GM12892 (cell line): ENCODE results near the gene KCTD19.

Experiments used
- DNase-seq: peaks from one replicate; pipeline ENCODE4 v3.0.0; 2011; ENCODE audit not compliant: insufficient read length
- FAIRE-seq: peaks from 2 replicates; lab custom pipeline; 2011; peaks lifted over from hg19 to GRCh38; lab: Jason Lieb, UNC
- POLR2A ChIP-seq: IDR thresholded peaks from 2 replicates; pipeline ENCODE4 v1.6.1; 2011; ENCODE audit warnings: low read depth, low read length, control low read depth
- POLR2AphosphoS5 ChIP-seq: IDR thresholded peaks from 2 replicates; pipeline ENCODE4 v1.6.1; 2011; ENCODE audit warnings: low read depth, low read length, control low read depth
- TAF1 ChIP-seq: IDR thresholded peaks from 2 replicates; pipeline ENCODE4 v1.6.1; 2011; ENCODE audit warnings: low read depth, mild to moderate bottlenecking, control low read depth, low read length, borderline replicate concordance

The KCTD19 gene

DNA sequence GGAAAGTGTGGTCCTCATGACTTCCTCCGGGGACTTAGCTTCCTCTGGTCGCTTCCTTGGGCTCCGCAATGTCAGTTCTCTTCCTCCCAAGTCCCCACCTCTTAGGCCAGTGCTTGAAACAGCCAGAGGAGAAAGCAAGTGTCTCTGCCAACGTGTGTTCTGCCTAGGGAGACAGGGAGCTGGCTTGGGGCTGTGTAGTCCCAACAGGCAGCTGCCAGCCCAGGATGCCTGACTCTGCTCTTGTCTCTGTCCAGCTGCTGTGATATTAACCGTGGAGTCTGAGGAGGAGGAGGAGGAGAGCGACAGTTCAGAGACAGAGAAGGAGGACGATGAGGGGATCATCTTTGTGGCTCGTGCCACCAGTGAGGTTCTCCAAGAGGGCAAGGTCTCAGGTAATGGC is 60.7 kb downstream of the KCTD19 start:
- TF ChIP-seq POLR2A (no peak), TAF1 (no peak), POLR2AphosphoS5 (no peak)
- DNase-seq (no peak), FAIRE-seq (no peak)

DNA sequence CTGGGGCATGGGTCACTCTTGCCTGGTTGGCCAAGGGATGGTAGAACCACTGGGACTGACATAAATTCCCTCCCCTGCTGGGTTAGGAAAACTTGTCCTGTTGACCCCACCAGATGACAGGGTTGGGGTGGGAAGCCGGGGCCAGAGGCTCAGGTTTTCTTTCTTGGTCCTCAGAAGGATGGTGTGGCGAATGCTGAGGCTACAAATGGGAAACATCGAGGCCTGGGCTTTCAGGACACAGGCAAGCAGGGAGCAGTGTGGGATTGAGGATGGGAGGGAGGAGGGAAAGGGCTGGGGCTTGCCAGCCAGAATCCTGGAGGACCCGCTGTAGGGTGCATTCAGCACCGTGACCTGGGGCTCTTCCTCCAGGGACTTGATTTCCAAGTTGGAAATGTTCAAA is 61.7 kb downstream of the KCTD19 start:
- TF ChIP-seq TAF1, result no peak
- TF ChIP-seq POLR2A, result no peak
- no peak for TF ChIP-seq POLR2AphosphoS5
- no peak for DNase-seq
- no peak for FAIRE-seq

GRCh38 chr16:67264277-67264676 is 62.3 kb downstream of the KCTD19 start:
- FAIRE-seq (no peak), DNase-seq (no peak)
- TF ChIP-seq POLR2A (no peak), POLR2AphosphoS5 (no peak), TAF1 (no peak)

DNA sequence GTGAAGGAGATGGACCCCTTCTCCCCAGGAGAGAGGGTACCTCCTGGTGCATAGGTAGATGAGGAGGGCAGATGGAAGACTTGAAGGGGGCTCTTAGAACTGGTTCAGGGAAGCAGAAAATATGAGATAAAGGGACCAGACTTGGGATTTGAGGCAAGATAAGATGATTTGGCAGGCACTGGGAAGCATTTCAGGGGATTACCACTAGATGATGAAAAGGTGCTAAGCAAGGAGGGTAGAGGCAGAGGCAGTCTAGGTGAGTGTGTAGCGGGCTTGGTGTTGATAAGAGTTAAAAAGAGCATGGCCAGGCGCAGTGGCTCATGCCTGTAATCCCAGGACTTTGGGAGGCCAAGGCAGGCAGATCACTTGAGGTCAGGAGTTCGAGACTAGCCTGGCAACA is 63.3 kb downstream of the KCTD19 start:
- FAIRE-seq (no peak), DNase-seq (no peak)
- TF ChIP-seq POLR2A (no peak), TAF1 (no peak)

DNA sequence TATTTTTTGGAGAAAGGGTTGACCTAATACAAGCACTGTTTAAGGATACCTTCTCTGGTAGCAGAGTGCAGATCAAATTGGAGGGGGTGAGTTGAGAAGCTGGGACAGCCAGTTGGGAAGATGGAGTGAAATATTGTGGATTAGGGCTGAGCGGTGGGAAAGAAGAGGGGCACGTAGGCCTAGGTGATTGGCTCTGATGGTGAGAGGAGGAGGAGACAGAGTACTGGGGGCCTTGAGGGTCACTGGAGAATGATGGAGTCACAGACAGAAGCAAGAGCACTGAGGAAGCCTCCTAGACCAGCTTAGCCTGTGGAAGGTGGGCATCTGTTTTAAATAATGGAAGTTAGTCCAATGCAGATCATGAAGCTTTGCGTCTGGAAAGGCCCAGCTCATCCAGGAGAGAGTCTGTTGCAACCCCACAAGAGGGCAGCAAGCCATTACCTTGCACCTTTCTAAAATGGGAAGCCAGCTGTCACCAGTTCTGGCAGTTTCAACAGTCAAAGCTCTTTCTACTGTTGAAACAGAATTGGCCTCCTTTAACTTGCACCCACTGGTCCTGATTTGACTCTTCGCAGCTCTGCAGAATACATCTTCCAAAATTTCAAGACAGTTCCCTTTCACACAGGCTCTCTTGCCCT is 66.0 kb downstream of the KCTD19 start:
- FAIRE-seq (peak; percentile 76), DNase-seq (no peak)
- TF ChIP-seq TAF1 (no peak), POLR2A (no peak), POLR2AphosphoS5 (no peak)

GRCh38 chr16:67259705-67260104 is 66.8 kb downstream of the KCTD19 start:
- FAIRE-seq (no peak), DNase-seq (no peak)
- TF ChIP-seq POLR2A (no peak), TAF1 (no peak), POLR2AphosphoS5 (no peak)

DNA sequence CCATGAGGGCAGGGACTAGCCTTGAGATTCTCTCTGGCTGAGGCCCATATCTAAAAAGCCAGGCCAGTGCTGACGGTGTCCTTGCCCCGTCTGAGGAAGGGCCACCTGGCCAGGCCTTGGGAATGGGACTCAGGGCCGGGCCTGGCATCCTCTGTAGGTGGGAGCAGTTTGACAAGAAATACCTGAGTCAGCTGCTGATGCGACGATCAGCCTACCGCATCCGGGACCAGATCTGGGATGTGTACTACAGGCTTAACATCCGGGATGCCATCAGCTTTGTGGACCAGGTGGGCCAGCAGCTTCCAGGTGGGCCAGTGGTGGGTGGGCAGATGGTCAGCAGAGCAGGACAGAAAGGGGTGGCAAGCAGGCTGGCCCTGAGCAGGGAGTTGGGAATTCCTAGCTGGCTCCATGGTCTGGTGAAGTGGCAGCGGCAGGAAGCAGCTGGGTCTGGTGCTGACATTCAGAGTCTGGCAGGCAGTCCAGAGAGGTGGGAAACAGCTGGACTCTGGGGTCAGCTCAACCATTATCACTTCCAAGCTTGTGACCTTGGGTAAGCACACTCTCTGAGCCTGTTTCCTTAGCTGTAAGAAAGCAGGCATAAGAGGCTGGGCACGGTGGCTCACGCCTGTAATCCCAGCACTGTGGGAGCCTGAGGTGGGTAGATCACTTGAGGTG is 68.2 kb downstream of the KCTD19 start:
- TF ChIP-seq POLR2A, result no peak
- TF ChIP-seq TAF1, result no peak
- no peak for TF ChIP-seq POLR2AphosphoS5
- no peak for DNase-seq
- FAIRE-seq, result no peak

DNA sequence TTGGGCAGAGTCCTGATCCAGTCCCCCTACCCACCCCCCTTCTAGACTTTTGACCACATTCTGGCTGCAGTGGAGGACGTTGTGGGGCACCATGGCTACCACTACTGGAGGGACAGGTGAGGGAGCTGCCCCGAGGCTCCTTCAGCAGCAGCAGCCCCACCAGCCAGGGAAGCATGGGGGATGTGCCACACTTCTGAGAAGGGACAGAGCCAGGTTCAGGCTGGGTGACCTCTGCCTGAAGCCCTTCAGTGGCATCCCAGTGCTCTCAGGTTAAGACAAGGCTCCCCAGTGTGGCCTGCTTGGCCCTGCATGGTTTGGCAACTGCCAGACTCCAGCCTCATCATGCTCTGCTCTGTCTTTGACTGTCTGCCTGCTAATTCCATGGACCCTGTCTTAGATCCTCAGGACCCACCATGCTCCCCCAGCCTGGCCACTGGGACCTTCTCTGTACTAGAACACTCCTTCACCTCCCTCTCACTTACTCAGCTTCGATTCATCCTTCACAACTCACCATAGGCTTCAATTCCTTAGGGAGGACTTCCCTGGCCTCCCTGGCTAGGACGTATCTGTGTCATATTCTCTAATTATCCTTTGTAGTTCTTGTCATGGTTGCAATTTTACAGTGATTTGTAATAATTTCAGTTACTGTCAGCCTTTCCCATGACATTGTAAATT is 68.9 kb downstream of the KCTD19 start:
- TF ChIP-seq POLR2A (no peak), TAF1 (no peak), POLR2AphosphoS5 (no peak)
- no peak for FAIRE-seq

GRCh38 chr16:67256701-67257230 is 69.8 kb downstream of the KCTD19 start:
- TF ChIP-seq TAF1, result no peak
- TF ChIP-seq POLR2A, result no peak
- TF ChIP-seq POLR2AphosphoS5, result no peak
- FAIRE-seq (no peak), DNase-seq (no peak)

More for the DNA sequence above, 68.9 kb downstream of the KCTD19 start:
- no peak for DNase-seq

DNA sequence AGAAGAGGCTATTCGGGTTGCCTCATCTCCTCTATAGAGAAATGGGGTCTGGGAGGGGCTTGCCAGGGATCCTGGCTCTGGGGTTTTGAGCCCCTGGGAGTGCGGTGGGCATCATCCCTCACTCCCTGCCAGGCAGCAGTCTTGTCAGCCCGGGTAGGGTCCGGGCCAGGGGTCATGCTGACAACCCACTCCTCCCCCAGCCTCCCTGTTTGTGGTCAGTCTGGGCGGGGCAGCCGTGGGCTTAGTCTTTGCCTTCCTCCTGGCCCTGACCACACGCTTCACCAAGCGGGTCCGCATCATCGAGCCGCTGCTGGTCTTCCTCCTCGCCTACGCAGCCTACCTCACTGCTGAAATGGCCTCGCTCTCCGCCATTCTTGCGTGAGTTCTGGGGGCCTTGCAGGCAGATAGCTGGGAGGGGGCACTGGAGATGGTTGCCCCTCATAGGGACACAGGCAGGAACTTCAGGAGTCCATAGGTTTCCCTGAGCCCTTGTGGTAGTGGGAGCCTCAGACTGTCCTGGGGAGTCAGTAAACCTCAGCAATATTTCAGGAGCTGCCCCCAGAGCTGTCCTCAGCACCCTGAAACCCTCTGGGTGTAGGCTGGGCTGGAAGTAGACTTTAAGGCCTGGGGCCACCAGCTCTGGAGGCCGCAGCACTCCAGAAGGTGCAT is 70.9 kb downstream of the KCTD19 start:
- DNase-seq (no peak), FAIRE-seq (no peak)
- TF ChIP-seq POLR2A, result no peak
- TF ChIP-seq TAF1, result no peak
- TF ChIP-seq POLR2AphosphoS5, result no peak

- no peak for TF ChIP-seq POLR2A
- no peak for TF ChIP-seq POLR2AphosphoS5
- TF ChIP-seq TAF1, result no peak
- no peak for DNase-seq
- no peak for FAIRE-seq
Observed at GRCh38 chr16:67254801-67255552, 71.6 kb downstream of the KCTD19 start.
